Endothelial cell (in vitro differentiated cells): ENCODE data around the gene PRKD1. TPM values are rescaled to one million over a fixed set of nuclear protein-coding genes. Genes with fewer than 3 reads are reported as not detected.

Source experiments
- DNase-seq: peaks from one replicate; pipeline ENCODE4 v3.0.0; 2021; ENCODE audit warnings: low spot score
- H3K27ac Mint-ChIP-seq: one replicate; pipeline ENCODE4 v1.8.0; 2021; ENCODE audit warnings: mixed read lengths, inconsistent platforms; ENCODE audit not compliant: unreplicated experiment
- H3K27me3 Mint-ChIP-seq: one replicate; pipeline ENCODE4 v1.8.0; 2021; ENCODE audit warnings: mild to moderate bottlenecking, moderate library complexity, mixed read lengths, inconsistent platforms; ENCODE audit not compliant: unreplicated experiment
- H3K36me3 Mint-ChIP-seq: one replicate; pipeline ENCODE4 v1.8.0; 2021; ENCODE audit warnings: mild to moderate bottlenecking, low read depth, mixed read lengths, inconsistent platforms; ENCODE audit not compliant: unreplicated experiment
- H3K4me1 Mint-ChIP-seq: one replicate; pipeline ENCODE4 v1.8.0; 2021; ENCODE audit warnings: mild to moderate bottlenecking, mixed read lengths, inconsistent platforms; ENCODE audit not compliant: unreplicated experiment
- H3K4me3 Mint-ChIP-seq: one replicate; pipeline ENCODE4 v1.8.0; 2021; ENCODE audit warnings: mild to moderate bottlenecking, mixed read lengths, inconsistent platforms; ENCODE audit not compliant: unreplicated experiment
- H3K9me3 Mint-ChIP-seq: one replicate; pipeline ENCODE4 v1.8.0; 2021; ENCODE audit warnings: mixed read lengths, inconsistent platforms; ENCODE audit not compliant: unreplicated experiment
- CTCF ChIP-seq: fragments of 200-600 bp; sonication (generic); IDR thresholded peaks from one replicate; pipeline ENCODE4 v1.5.0; 2021; ENCODE audit warnings: antibody characterized with exemption; ENCODE audit not compliant: unreplicated experiment
- total RNA-seq: library from RNA; stranded (reverse); fragmentation: NEBNext Ultra II Directional; extraction: Animal tissue kit (Norgen Biotek cat#: 25700); gene quantifications from one replicate; pipeline ENCODE4 v1.2.1, GENCODE V29; 2021; ENCODE audit not compliant: unreplicated experiment

The PRKD1 gene
- total RNA-seq, 1 donor from 2014 or later = 9.0 TPM

DNA sequence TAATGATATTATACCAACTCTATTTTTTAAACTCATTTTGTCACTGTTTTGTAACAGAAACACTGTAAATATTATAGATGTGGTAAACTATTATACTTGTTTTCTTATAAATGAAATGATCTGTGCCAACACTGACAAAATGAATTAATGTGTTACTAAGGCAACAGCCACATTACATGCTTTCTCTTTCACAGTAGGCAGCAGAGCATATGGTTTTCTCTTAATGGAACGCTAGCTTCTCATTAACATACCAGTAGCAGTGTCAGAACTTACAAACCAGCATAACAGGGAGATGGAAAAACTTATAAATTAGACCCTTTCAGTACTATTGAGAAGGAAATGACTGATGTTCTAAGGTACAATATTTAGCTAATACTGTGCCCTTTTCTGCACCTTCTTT, 398.8 kb downstream of the PRKD1 start:
- H3K36me3 Mint-ChIP-seq = no peaks in the 10 kb centered on the region
- no peak for DNase-seq
- no peaks in the 10 kb centered on the region for H3K27me3 Mint-ChIP-seq
- TF ChIP-seq CTCF = no peak
- no peak overlapping the region for H3K27ac Mint-ChIP-seq
- H3K4me1 Mint-ChIP-seq = no peaks in the 10 kb centered on the region
- H3K4me3 Mint-ChIP-seq = no peak overlapping the region
- no peaks in the 10 kb centered on the region for H3K9me3 Mint-ChIP-seq

GRCh38 chr14:29527286-29527685, 400.4 kb downstream of the PRKD1 start:
- Mint-ChIP-seq H3K27me3 (no peaks in the 10 kb centered on the region), H3K9me3 (no peaks in the 10 kb centered on the region), H3K36me3 (no peaks in the 10 kb centered on the region), H3K4me3 (no peak overlapping the region), H3K27ac (no peak overlapping the region), H3K4me1 (no peaks in the 10 kb centered on the region)
- TF ChIP-seq CTCF = no peak
- no peak for DNase-seq
